Caco-2 (cell line): ENCODE measurements around the gene AXIN1. TPM values are rescaled to one million over a fixed set of nuclear protein-coding genes. Genes with fewer than 3 reads are reported as not detected.

Experiments used
- BruUV-seq: library from RNA; stranded (reverse); fragments of 400-500 nt; replicated peaks from 2 replicates; lab custom pipeline; 2021; lab: Mats Ljungman, UMichigan
- CTCF ChIA-PET: fragments of 300-600 bp; sonication (Branson Sonifier 250); formaldehyde crosslinking; loops from one replicate; lab custom pipeline; 2022; ENCODE audit warnings: antibody characterized with exemption; lab: Charles Lee
- POLR2A ChIA-PET: fragments of 300-600 bp; sonication (Branson Sonifier 250); formaldehyde crosslinking; loops from one replicate; lab custom pipeline; 2022; ENCODE audit warnings: antibody characterized with exemption; lab: Charles Lee
- DNase-seq, 2 experiments: peaks; one replicate each; pipeline versions ENCODE4 v3.0.0 to v3.0.0-alpha.2; 2020 to 2022
- H3K27me3 ChIP-seq: replicated peaks from 2 replicates; pipeline ENCODE4 v1.6.0; 2011; ENCODE audit warnings: low read length; ENCODE audit not compliant: control insufficient read depth, insufficient read depth
- H3K36me3 ChIP-seq: 2 replicates; pipeline ENCODE4 v1.5.1; 2011; ENCODE audit warnings: low read length; ENCODE audit not compliant: control insufficient read depth, insufficient read depth
- H3K4me1 ChIP-seq: fragments of 250-450 bp; sonication (Bioruptor Pico); 2 replicates; pipeline ENCODE4 v1.5.1; 2020; ENCODE audit warnings: mild to moderate bottlenecking
- H3K4me3 ChIP-seq: 2 replicates; pipeline ENCODE4 v1.5.1; 2011; ENCODE audit warnings: low read depth, mild to moderate bottlenecking, control low read depth, low read length
- H3K9me3 ChIP-seq: fragments of 250-450 bp; sonication (Bioruptor Pico); 2 replicates; pipeline ENCODE4 v1.5.1; 2020; ENCODE audit warnings: mild to moderate bottlenecking, moderate library complexity
- H3K27ac Mint-ChIP-seq: one replicate; pipeline ENCODE4 v1.8.0; 2022; ENCODE audit warnings: mixed read lengths; ENCODE audit not compliant: unreplicated experiment
- H3K27me3 Mint-ChIP-seq: one replicate; pipeline ENCODE4 v1.8.0; 2022; ENCODE audit warnings: mixed read lengths; ENCODE audit not compliant: insufficient read depth, unreplicated experiment
- H3K36me3 Mint-ChIP-seq: one replicate; pipeline ENCODE4 v1.8.0; 2022; ENCODE audit warnings: mild to moderate bottlenecking, mixed read lengths; ENCODE audit not compliant: insufficient read depth, unreplicated experiment
- H3K4me1 Mint-ChIP-seq: one replicate; pipeline ENCODE4 v1.8.0; 2022; ENCODE audit warnings: low read depth, mixed read lengths; ENCODE audit not compliant: unreplicated experiment
- H3K4me3 Mint-ChIP-seq: one replicate; pipeline ENCODE4 v1.8.0; 2022; ENCODE audit warnings: mild to moderate bottlenecking, moderate library complexity, mixed read lengths; ENCODE audit not compliant: unreplicated experiment
- H3K9me3 Mint-ChIP-seq: one replicate; pipeline ENCODE4 v1.8.0; 2022; ENCODE audit warnings: mixed read lengths; ENCODE audit not compliant: unreplicated experiment
- intact Hi-C: fragments of 100-400 bp; cut with micrococcal nuclease; formaldehyde crosslinking; loops from one replicate; pipeline ENCODE4 v1.10.0; 2022; ENCODE audit not compliant: unreplicated experiment
- total RNA-seq: library from RNA; stranded (reverse); gene quantifications from 2 replicates; pipeline ENCODE4 v1.2.3, GENCODE V29; 2022
- TF ChIP-seq, protein P1 (sequence below), 2 experiments: fragments of 200-600 bp in 1 of 2; IDR thresholded peaks; 1 replicate in 1 of 2; 2 replicates in 1 of 2; pipeline versions ENCODE4 v1.5.1 to v1.8.0; 2011 to 2022; ENCODE audit warnings: antibody characterized with exemption in 1 of 2, control low read depth in 1 of 2, inconsistent platforms in 1 of 2, low read depth in 1 of 2, low read length in 1 of 2, mild to moderate bottlenecking in 1 of 2, moderate library complexity in 1 of 2; ENCODE audit not compliant: insufficient read depth in 1 of 2, severe bottlenecking in 1 of 2, unreplicated experiment in 1 of 2

AXIN1 gene
- total RNA-seq, 1 experiment from 2014 or later = 34.5 TPM

DNA sequence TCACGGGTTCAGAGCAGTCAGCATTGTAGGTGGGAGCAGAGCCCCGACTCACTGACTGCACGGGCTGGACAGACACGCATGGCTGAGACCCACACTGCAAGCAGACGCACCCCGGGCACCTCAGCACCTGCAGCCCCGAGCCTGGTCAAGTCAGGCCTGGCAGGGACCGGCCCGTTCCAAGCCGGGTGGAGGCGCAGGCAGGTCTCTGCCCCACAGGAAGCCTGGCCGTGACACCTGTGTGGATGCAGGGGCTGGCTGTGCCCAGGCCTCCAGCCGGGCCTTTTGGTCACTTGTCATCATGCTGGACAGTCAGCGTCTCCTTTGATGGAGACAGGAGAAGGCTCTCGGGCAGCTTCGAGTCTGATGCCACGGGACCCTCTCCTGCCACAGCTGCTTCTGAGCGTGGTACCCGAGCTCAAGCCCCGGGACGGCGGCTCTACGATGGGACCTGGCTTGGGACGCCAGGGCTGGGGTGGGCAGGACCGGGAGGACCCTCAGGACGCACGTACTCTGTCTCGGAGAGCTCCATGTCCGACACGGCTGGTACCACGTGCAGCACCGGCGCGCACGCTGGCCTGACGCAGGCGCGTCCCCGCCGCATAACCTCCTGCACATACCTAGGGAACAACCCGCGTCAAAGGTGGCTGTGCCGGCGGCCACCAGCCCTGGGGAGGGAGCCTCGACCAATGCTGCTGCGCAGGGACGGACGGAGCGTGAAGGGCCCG lies 61.7 kb downstream of the AXIN1 start:
- Mint-ChIP-seq H3K4me3 (no peak overlapping the region), H3K4me1 (no peaks in the 10 kb centered on the region), H3K9me3 (no peaks in the 10 kb centered on the region), H3K36me3 (peaks cover 44% of the 10 kb centered on the region), H3K27ac (no peak overlapping the region), H3K27me3 (no peaks in the 10 kb centered on the region)
- Histone ChIP-seq H3K36me3 (no peaks in the 10 kb centered on the region; the same call in 1 of the 2 replicates), H3K9me3 (no peaks in the 10 kb centered on the region), H3K4me1 (no peaks in the 10 kb centered on the region), H3K27me3 (no peaks in the 10 kb centered on the region), H3K4me3 (no peak overlapping the region)
- DNase-seq = no peak
- BruUV-seq = no TSS peak
- ChIA-PET POLR2A (no interaction called here), CTCF (interaction anchor here (0.6 kb wide), 1 partner anchor 44 kb away, joined by 4 read pairs; no protein-coding TSS in a partner anchor)
- intact Hi-C loops = no loop called here
- TF ChIP-seq, protein P1, sequence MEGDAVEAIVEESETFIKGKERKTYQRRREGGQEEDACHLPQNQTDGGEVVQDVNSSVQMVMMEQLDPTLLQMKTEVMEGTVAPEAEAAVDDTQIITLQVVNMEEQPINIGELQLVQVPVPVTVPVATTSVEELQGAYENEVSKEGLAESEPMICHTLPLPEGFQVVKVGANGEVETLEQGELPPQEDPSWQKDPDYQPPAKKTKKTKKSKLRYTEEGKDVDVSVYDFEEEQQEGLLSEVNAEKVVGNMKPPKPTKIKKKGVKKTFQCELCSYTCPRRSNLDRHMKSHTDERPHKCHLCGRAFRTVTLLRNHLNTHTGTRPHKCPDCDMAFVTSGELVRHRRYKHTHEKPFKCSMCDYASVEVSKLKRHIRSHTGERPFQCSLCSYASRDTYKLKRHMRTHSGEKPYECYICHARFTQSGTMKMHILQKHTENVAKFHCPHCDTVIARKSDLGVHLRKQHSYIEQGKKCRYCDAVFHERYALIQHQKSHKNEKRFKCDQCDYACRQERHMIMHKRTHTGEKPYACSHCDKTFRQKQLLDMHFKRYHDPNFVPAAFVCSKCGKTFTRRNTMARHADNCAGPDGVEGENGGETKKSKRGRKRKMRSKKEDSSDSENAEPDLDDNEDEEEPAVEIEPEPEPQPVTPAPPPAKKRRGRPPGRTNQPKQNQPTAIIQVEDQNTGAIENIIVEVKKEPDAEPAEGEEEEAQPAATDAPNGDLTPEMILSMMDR (IDR thresholded peaks at IDR 0.05; ENCODE audit: insufficient read depth in 1 of 2, low read depth in 1 of 2, low read length in 1 of 2, severe bottlenecking in 1 of 2, unreplicated experiment in 1 of 2) = no peak

DNA sequence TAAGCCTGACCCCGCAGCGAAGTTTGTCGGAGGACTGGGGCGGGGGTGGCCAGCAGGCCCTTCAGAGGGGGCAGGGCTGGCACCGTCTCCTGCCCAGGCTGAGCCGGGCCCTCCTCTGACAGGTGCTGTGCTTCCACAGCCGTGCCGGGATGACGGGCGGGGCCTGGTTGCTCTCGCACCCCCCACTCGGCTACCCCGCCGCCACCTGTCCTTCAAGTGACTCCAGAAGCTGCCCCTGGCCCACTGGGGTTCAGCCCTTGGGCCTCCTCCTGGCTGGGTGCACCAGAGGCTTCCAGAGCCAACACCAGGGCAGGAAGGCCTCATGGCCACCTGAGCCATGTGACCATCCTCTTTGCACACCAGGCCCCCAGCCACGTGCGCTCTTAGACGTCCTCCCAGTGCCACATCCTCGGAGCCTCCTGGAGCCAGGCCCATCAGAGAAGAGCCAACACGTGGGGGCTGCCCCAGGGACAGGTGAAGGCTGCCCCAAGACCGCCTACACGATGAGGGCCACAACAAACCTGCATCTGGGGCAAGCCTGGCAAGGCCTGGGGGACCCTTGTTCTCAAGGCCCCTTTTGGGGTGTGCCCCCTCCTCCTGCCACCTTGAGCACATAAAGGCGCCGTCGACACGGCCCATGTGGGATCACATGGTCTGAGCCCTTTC lies 62.4 kb downstream of the AXIN1 start:
- BruUV-seq = no TSS peak
- Histone ChIP-seq H3K4me3 (no peak overlapping the region), H3K4me1 (no peaks in the 10 kb centered on the region), H3K36me3 (no peaks in the 10 kb centered on the region; the same call in 1 of the 2 replicates), H3K27me3 (no peaks in the 10 kb centered on the region), H3K9me3 (no peaks in the 10 kb centered on the region)
- Mint-ChIP-seq H3K27me3 (no peaks in the 10 kb centered on the region), H3K4me3 (no peak overlapping the region), H3K36me3 (peaks cover 49% of the 10 kb centered on the region), H3K27ac (no peak overlapping the region), H3K9me3 (no peaks in the 10 kb centered on the region), H3K4me1 (no peaks in the 10 kb centered on the region)
- TF ChIP-seq, protein P1 (IDR thresholded peaks at IDR 0.05; ENCODE audit: insufficient read depth in 1 of 2, low read depth in 1 of 2, low read length in 1 of 2, severe bottlenecking in 1 of 2, unreplicated experiment in 1 of 2) = no peak
- DNase-seq = no peak
- ChIA-PET CTCF (interaction anchor here (0.6 kb wide), 1 partner anchor 44 kb away, joined by 4 read pairs; no protein-coding TSS in a partner anchor), POLR2A (no interaction called here)
- intact Hi-C loops = no loop called here

DNA sequence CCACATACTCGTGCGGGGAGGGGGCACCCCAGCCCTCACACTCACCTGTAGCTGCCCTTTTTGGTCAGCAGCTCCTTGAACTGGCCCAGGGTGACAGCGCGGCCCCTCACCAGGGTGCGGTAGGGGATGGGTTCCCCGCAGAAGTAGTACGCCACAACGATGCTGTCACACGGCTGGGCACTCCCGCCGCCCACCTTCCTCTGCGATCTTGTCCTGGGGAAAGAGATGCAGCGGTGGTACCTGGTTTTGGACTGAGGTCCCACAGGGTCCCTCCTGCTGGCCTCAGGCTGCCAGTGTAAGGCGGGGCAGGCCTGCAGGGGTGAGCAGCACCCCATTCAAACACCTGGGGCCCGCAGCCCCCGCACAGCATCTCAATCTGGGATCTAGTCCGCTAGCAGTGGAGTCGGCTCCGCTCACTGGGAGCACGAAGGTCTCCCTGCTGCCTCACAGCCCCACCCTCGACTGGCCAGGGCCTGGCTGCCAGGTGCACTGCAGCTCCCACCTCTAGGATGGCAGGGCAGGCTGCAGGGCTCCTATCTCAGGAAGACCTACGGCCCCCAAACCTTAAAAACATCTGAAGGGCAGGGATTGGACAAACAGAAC lies 63.0 kb downstream of the AXIN1 start:
- intact Hi-C loops = no loop called here
- no peak overlapping the region for H3K27ac Mint-ChIP-seq
- H3K4me1 Mint-ChIP-seq = no peaks in the 10 kb centered on the region
- ChIA-PET POLR2A (no interaction called here), CTCF (no interaction called here)
- H3K9me3 Mint-ChIP-seq = no peaks in the 10 kb centered on the region
- H3K4me1 ChIP-seq = no peaks in the 10 kb centered on the region
- H3K36me3 ChIP-seq = no peaks in the 10 kb centered on the region; the same call in 1 of the 2 replicates
- no peak for DNase-seq
- TF ChIP-seq, protein P1 (IDR thresholded peaks at IDR 0.05; ENCODE audit: insufficient read depth in 1 of 2, low read depth in 1 of 2, low read length in 1 of 2, severe bottlenecking in 1 of 2, unreplicated experiment in 1 of 2) = no peak
- no peaks in the 10 kb centered on the region for H3K9me3 ChIP-seq
- H3K27me3 Mint-ChIP-seq = no peaks in the 10 kb centered on the region
- H3K4me3 Mint-ChIP-seq = no peak overlapping the region
- no TSS peak for BruUV-seq
- no peaks in the 10 kb centered on the region for H3K27me3 ChIP-seq
- no peak overlapping the region for H3K4me3 ChIP-seq
- H3K36me3 Mint-ChIP-seq = peaks cover 53% of the 10 kb centered on the region
